Aorta (tissue), 5 donors: ENCODE data around the gene CSTB. TPM values are rescaled to one million over a fixed set of nuclear protein-coding genes. Genes with fewer than 3 reads are reported as not detected.

ENCODE experiments used
- ATAC-seq: fragments of 200-7000 bp; cut with Tn5 transposase; one replicate; pipeline ENCODE4 v1.9.1; 2022; ENCODE audit warnings: moderate library complexity; ENCODE audit not compliant: low FRiP score
- DNase-seq, 2 donors: peaks; one replicate each; pipeline ENCODE4 v3.0.0-alpha.2; 2020
- H3K27ac ChIP-seq, 2 donors: one replicate each; pipeline ENCODE4 v1.5.1; 2013; ENCODE audit warnings: low read length in 2 of 2, mild to moderate bottlenecking in 2 of 2, moderate library complexity in 2 of 2, control low read depth in 1 of 2, inconsistent platforms in 1 of 2, low read depth in 1 of 2
- H3K27me3 ChIP-seq, 2 donors: one replicate each; pipeline ENCODE4 v1.6.1; 2013; ENCODE audit warnings: control low read depth in 1 of 2, low read length in 1 of 2, mild to moderate bottlenecking in 1 of 2, moderate library complexity in 1 of 2; ENCODE audit not compliant: insufficient read depth in 2 of 2, control insufficient read depth in 1 of 2
- H3K36me3 ChIP-seq, 2 donors: one replicate each; pipeline ENCODE4 v1.6.1; 2013; ENCODE audit warnings: control low read depth in 1 of 2, low read length in 1 of 2, mild to moderate bottlenecking in 1 of 2; ENCODE audit not compliant: insufficient read depth in 2 of 2, control insufficient read depth in 1 of 2
- H3K4me1 ChIP-seq, 2 donors: one replicate each; pipeline ENCODE4 v1.6.1; 2013; ENCODE audit warnings: low read length in 2 of 2, control low read depth in 1 of 2, mild to moderate bottlenecking in 1 of 2, moderate library complexity in 1 of 2; ENCODE audit not compliant: insufficient read depth in 2 of 2, control insufficient read depth in 1 of 2
- H3K4me3 ChIP-seq, 2 donors: one replicate each; pipeline ENCODE4 v1.5.1; 2013; ENCODE audit warnings: low read length in 2 of 2, control low read depth in 1 of 2, mild to moderate bottlenecking in 1 of 2
- H3K9me3 ChIP-seq: one replicate; pipeline ENCODE4 v1.6.1; 2013; ENCODE audit warnings: mild to moderate bottlenecking, low read length; ENCODE audit not compliant: control insufficient read depth
- WGBS, 2 donors: extraction: QIAGEN DNeasy Blood & Tissue Kit; methylation state at CpG; one replicate each; pipeline ENCODE4 v1.1.7; 2013; 5-methylcytosine and 5-hydroxymethylcytosine counted together
- intact Hi-C, 2 donors: fragments of 100-400 bp; cut with DNase I; formaldehyde crosslinking; loops; one replicate each; pipeline versions ENCODE4 v1.14.2 to v1.15.0; 2022
- polyA plus RNA-seq, 2 donors: library from polyadenylated mRNA; stranded (reverse); fragments of 200-250 nt; gene quantifications; one replicate each; pipeline ENCODE4 v1.2.3, GENCODE V29; 2013
- total RNA-seq, 2 donors: library from RNA; stranded (reverse); fragmentation: NEBNext Ultra II Directional; extraction: Animal tissue kit (Norgen Biotek cat#: 25700); gene quantifications; one replicate each; pipeline ENCODE4 v1.2.1, GENCODE V29; 2021
- donor health status: healthy with polysubstance abuse.
- donor health status: Bipolar disorder and iron deficiency.
- donor health status: DM: no; HTN: no; CAD: no.
- donor health status: DM: no; HTN: no; CAD: no.
- donor health status: DM: yes; HTN: yes; CAD: no.

The CSTB gene
- total and polyA plus RNA-seq, 4 donors = 30.3 to 71.6 (median 44.4) TPM

DNA sequence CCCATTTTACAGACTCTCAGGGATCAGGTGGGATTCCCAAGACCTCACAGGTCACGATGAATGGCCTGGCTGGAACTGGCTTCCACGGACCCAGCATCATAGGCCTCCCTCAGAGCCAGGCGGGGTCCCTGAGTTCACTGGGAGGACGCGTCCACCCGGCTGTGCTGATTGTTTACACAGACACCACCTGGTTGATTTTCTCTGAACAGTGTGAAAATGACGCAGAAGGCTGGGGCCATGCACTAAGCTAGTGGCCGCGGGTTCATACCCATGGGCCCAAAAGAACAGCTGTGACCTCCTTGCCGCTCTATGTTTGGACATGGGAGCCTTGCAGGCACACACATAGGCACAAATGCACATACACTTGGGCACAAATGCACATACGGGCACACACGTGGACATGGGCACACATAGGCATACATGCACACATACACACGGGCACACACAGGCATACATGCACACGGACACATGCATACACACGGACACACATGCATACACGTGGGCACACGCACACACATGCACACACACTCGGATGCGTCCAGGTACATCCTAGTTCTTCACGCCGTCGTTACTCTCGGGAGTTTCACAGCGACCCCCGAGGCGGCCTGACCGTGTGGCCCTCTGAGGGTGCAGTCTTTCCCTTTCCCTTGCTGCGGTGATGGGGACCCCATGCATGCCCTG is 23.2 kb downstream of the CSTB start:
- Histone ChIP-seq H3K27ac (no peak overlapping the region), H3K9me3 (no peaks in the 10 kb centered on the region), H3K27me3 (no peaks in the 10 kb centered on the region), H3K4me3 (no peak overlapping the region), H3K4me1 (no peaks in the 10 kb centered on the region), H3K36me3 (peaks cover 1 to 2% of the 10 kb centered on the region in 2 donors)
- no peak for ATAC-seq
- intact Hi-C loops = no loop called here
- 89 to 90% methylated on average over 28 of the region's 28 CpGs for WGBS, 2 donors
- DNase-seq = no peak

GRCh38 chr21:43751955-43752591 is 24.0 kb downstream of the CSTB start:
- H3K9me3 ChIP-seq = no peaks in the 10 kb centered on the region
- H3K4me1 ChIP-seq = no peaks in the 10 kb centered on the region
- WGBS, 2 donors = 90% methylated on average over 31 of the region's 31 CpGs
- DNase-seq = no peak
- no peak overlapping the region for H3K4me3 ChIP-seq
- intact Hi-C loops = no loop called here
- no peaks in the 10 kb centered on the region for H3K27me3 ChIP-seq
- H3K27ac ChIP-seq = no peak overlapping the region
- ATAC-seq = no peak
- H3K36me3 ChIP-seq = peaks cover 1 to 2% of the 10 kb centered on the region in 2 donors

DNA sequence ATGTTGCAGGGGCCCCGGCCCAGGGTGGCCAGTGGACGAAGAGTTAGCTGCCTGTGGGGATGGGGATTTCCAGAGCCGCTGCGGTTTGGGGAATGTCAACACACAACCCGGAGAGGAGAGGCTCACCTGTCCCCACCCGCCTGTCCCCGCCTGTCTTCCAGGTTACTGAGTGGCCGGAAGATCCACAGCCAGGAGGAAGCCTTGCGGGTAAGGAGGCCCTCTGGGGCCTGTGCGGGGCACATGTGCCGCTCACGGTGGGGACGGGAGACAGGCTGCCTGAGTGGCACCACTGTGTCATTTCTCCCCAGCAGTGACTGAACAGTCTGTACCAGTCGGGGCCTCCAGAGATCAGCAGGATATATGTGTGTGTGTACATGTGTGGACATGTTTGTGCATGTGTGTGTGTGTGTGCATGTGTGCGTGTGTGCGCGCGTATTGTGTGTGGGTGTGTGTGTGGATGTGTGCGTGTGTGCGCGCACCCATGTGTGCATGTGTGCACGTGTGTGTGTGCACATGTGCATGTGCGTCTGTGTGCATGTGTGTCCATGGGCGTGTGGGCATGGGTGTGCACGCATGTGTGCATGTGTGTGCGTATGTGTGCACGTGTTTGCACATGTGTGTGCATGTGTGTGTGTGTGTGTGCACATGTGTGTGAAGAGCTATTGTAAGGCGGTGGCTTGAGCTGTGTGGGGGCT is 25.6 kb downstream of the CSTB start:
- Histone ChIP-seq H3K27ac (no peak overlapping the region), H3K27me3 (no peaks in the 10 kb centered on the region), H3K36me3 (peaks cover under 1 to 2% of the 10 kb centered on the region in 2 donors), H3K4me3 (no peak overlapping the region), H3K4me1 (no peaks in the 10 kb centered on the region), H3K9me3 (no peaks in the 10 kb centered on the region)
- WGBS, 2 donors = 92 to 93% methylated on average over 28 of the region's 28 CpGs
- DNase-seq = no peak
- ATAC-seq = no peak
- intact Hi-C loops = no loop called here

GRCh38 chr21:43749651-43750262 is 26.4 kb downstream of the CSTB start:
- Histone ChIP-seq H3K27ac (no peak overlapping the region), H3K4me3 (no peak overlapping the region), H3K36me3 (peaks cover 0 to 2% of the 10 kb centered on the region in 2 donors), H3K4me1 (no peaks in the 10 kb centered on the region), H3K9me3 (no peaks in the 10 kb centered on the region), H3K27me3 (no peaks in the 10 kb centered on the region)
- DNase-seq (no peak), ATAC-seq (no peak)
- 82 to 87% methylated on average over 16 to 18 of the region's 18 CpGs for WGBS, 2 donors
- intact Hi-C loops = no loop called here

DNA sequence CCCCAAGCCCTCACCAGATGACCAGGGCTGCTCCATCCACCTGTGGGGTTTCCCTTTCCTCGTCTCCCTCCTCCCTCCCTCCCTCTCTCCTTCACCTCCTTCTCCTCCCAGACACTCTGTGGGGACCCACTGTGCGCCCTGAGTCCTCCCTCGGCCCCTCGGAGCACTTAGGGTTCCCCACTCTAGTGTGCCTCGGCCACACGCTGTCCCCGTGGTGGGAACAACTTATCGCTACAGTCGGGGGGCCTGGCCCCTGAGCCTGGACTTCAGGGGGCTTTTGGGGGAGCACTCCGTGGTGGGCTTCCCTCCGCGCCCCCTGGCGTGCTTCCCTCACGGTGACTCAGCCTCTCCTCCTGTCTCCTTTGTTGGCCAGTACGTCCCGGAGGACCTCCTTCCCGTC is 27.5 kb downstream of the CSTB start:
- Histone ChIP-seq H3K9me3 (no peaks in the 10 kb centered on the region), H3K4me1 (no peaks in the 10 kb centered on the region), H3K36me3 (peaks cover 2 to 5% of the 10 kb centered on the region in 2 donors), H3K4me3 (no peak overlapping the region), H3K27ac (no peak overlapping the region), H3K27me3 (no peaks in the 10 kb centered on the region)
- DNase-seq = no peak
- no peak for ATAC-seq
- WGBS, 2 donors = 90 to 94% methylated on average over 17 of the region's 17 CpGs
- intact Hi-C loops = no loop called here

DNA sequence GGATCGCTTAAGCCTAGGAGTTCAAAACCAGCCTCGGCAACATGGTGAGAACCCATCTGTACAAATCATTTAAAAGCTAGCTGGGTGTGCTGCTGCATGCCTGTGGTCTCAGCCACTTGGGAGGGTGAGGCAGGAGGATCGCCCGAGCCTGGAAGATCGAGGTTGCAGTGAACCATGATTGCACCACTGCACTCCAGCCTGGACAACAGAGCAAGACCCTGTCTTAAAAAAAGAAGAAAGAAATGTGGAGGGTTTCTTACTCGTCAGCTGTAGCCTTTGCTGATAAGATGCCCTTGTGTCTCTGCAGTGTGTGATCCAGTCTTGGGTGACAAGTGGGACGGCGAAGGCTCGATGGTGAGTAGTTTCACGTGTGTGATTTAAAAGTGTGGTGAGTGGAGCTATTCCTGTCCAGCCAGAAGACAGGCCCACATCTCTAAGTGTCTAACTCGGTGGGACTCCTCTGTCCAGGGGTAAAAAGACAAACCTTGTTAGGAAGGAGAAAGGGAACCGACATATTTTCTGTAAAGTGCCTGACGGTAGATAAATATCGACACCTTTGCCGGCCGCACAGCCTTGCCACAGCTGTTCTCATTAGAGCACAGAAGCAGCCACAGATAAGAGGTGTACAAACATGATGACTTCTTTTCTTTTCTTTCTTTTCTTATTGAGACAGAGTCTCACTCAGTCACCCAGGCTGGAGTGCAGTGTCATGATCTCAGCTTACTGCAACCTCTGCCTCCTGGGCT is 30.2 kb downstream of the CSTB start:
- Histone ChIP-seq H3K27me3 (no peaks in the 10 kb centered on the region), H3K4me1 (no peaks in the 10 kb centered on the region), H3K4me3 (no peak overlapping the region), H3K9me3 (no peaks in the 10 kb centered on the region), H3K27ac (no peak overlapping the region), H3K36me3 (peaks cover 2 to 5% of the 10 kb centered on the region in 2 donors)
- no peak for ATAC-seq
- 91% methylated on average over 16 of the region's 16 CpGs for WGBS, 2 donors
- intact Hi-C loops = no loop called here
- DNase-seq = no peak

DNA sequence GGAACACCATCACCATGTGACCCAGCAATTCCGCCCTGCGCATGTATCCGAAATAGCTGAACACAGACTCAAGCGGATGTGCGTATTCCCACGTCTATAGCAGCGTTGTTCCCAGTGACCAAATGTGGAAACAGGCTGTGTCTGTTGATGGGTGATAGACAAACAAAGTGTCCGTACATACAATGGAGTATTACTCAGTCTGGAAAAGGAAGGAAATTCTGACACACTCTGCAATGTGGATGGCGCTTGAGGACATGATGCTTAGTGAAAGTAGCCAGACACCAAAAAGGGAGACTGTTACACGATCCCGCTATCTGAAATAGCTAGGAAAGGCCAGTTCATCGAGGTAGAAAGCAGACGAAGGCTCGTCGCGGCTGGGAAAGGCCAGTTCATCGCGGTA is 31.4 kb downstream of the CSTB start:
- Histone ChIP-seq H3K4me1 (no peaks in the 10 kb centered on the region), H3K27ac (no peak overlapping the region), H3K27me3 (no peaks in the 10 kb centered on the region), H3K36me3 (peaks cover 2 to 5% of the 10 kb centered on the region in 2 donors), H3K4me3 (no peak overlapping the region), H3K9me3 (no peaks in the 10 kb centered on the region)
- no peak for DNase-seq
- intact Hi-C loops = no loop called here
- ATAC-seq = no peak
- 96 to 97% methylated on average over 18 of the region's 18 CpGs for WGBS, 2 donors

- 94 to 97% methylated on average over 8 of the region's 8 CpGs for WGBS, 2 donors
- Histone ChIP-seq H3K4me3 (no peak overlapping the region), H3K27ac (no peak overlapping the region), H3K4me1 (no peaks in the 10 kb centered on the region), H3K9me3 (no peaks in the 10 kb centered on the region), H3K36me3 (peaks cover 2 to 5% of the 10 kb centered on the region in 2 donors), H3K27me3 (no peaks in the 10 kb centered on the region)
- DNase-seq (no peak), ATAC-seq (no peak)
- intact Hi-C loops = no loop called here
Measured at GRCh38 chr21:43743947-43744346, 32.2 kb downstream of the CSTB start.
